Germinal center (tissue), 1 donor: ENCODE measurements around the gene PRDX5.

Experiments
- DNase-seq: peaks from one replicate; pipeline ENCODE4 v3.0.0; 2012; ENCODE audit warnings: mixed read lengths, low spot score

PRDX5 gene

GRCh38 chr11:64317961-64318765, at the start of gene PRDX5:
Gene PRDX5, plus strand, starts transcription at chr11:64318121. Its CDS starts 95 bp downstream, at chr11:64318216.
- peak; percentile 95 for DNase-seq

- DNase-seq = no peak
Measured at GRCh38 chr11:64268893-64269539, 48.9 kb upstream of the PRDX5 start.

- DNase-seq = peak; percentile 86
Measured at GRCh38 chr11:64269540-64270220, 48.2 kb upstream of the PRDX5 start.

DNA sequence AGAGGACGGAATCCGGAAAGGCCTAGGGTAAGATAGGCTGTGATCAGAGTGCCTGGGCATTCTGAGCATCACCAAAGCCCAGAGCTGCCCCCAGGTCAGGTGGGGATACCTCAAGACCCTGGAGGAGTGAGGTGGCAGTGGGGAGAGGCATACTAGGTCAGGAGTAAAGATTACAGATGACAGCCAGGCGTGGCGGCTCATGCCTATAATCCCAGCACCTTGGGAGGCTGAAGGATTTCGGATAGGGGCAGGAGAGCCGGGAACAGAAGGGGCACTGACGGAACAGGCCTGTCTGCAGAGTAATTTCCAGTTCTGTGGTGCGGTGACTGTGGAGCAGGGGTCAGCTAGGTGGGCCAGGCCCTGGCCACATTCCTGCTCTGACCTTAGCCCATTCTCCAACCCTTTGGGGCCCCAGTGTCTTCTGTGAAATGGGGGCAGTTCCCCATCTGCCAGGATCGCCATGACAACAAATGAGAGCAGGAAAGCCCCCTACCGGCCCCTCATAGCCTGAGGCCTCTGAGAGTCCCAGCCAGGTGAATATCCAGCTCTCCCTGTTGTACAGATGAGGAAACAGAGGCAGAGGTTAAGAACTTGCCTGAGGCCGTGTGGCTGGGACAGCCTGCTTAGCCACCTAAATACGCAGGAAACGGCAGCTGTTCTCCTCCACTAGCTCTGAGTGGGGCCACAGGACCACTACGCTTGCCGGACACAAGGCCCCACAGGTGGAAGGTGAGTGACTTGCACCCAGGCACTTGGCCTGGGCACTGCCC, 42.7 kb upstream of the PRDX5 start:
- no peak for DNase-seq

DNA sequence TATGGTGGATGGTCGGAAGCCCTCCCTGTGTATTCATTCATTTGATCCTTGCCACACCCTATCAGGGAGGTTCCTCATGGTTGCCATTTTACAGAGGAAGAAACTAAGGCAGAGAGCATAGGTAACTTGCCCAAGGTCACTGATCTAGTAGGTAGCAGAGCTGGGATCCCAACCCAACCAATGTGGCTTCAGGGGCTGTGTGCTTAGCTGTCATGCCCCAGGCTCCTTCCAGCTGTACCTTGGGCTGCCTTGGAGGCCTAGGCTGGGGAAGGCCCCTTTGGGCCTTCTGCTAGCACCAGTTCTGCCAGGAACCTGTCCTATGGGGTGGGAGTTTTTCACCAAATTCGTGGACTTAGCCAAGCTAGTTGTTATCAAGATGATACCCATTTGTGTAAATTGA, 42.1 kb upstream of the PRDX5 start:
- DNase-seq = no peak

GRCh38 chr11:64276653-64277431, 41.1 kb upstream of the PRDX5 start:
- DNase-seq = no peak

- no peak for DNase-seq
Measured at GRCh38 chr11:64278576-64279190, 39.2 kb upstream of the PRDX5 start.

- no peak for DNase-seq
Measured at GRCh38 chr11:64281957-64282770, 35.8 kb upstream of the PRDX5 start.

DNA sequence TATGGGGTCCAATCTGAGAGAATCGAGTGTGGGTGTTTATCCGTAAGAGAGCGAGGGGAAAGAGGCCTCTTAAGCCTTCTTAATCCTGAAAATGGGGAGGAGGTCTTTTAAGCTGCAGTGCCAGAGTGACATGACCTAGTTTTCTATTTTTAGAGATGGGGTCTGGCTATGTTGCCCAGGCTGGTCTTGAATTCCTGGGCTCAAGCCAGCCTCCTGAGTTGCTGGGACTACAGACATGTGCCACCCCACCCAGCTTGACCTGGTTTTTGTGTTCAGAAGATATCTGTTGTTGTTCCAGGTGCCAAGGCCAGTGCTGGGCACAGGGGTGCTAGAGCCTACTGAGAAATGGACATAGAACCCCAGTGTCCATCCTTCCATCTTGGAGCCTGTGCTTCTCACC, 34.8 kb upstream of the PRDX5 start:
- no peak for DNase-seq

- peak; percentile 98 for DNase-seq
Measured at GRCh38 chr11:64284048-64284961, 33.6 kb upstream of the PRDX5 start, which contains the start of gene BAD. Gene BAD, minus strand, starts transcription at chr11:64284665. Its CDS starts 297 bp downstream, at chr11:64284368.

DNA sequence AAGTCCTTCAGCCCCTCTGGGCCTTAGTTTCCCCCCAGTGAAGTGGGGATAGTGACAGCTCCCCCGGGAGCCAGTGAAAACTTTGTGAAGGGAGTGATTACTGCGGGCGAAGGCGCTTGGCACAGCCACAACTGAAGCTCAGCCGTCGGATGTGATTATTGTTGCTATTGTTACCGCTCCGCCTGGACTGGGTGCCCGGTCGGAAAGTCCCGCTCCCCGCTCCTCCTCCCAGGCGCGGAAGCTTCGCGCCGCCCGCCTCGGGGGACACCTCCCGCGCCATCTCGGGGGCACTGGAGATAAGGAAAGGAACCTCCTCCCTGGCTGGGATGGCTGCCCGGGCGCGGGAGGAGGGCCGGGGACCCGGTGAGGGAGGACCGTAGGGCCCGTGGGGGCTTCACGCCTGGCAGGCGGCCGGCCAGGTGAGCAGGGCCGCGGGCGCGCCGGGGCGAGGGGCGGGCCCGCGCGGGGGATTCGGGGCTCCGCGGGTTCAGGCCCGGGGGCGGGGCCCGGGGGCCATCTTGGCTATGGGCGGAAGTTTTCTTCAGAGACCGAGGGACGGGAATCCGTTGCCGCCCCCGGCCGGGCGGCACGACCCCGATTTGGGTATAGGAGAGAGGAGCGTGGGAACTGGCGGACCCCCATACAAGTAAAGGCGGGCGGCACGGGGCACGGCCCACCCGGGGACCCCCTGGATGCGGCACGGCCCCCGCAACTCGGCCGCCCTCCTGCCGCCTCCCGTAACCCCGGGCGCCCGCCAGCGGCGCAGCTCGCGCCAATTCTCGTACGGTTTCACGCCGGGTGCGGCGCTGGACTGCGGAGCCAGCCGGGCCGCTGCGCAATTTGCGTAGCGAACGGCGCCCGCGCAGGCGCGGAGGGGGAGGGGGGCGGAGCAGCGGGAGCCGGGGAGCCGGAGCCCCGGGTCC, 32.7 kb upstream of the PRDX5 start, which contains the start of gene GPR137:
TSS of gene GPR137 (plus strand) at position 887 of the 923 bp plus-strand sequence. CDS start 677 bp downstream, outside the sequence.
- peak; percentile 94 for DNase-seq

DNA sequence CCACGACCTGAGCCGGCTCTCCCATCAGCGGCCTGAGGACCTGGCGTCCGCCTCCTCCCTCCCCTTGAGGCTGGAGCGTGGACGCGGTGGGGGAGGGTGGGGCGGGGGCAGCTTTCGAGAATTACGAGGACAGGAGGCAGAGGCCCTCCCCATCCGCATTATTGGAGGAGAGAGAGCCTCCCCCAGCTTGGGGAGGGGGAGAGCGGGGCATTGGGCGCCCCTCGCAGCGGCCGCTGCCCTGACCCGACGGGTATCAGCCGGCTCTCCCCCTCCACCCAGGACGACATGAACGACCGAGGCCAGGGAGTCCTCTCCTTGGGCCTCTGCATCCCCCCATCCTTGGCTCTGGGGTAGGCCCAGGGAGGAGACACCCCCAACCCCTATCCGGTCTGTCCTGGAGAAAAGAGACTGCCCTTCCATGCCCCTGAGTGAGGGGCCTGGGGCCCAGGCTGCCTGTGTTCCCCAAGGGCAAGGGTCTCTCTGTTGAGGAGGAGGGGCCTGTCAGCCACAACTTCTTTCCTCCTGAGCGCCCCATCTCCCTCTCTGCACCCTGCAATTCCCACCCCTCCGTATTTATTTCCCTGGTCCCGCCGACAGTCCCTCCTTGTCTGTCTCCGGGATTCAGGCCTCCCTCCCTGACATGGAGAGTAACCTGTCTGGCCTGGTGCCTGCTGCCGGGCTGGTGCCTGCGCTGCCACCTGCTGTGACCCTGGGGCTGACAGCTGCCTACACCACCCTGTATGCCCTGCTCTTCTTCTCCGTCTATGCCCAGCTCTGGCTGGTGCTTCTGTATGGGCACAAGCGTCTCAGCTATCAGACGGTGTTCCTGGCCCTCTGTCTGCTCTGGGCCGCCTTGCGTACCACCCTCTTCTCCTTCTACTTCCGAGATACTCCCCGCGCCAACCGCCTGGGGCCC, 31.8 kb upstream of the PRDX5 start:
- peak; percentile 45 for DNase-seq

DNA sequence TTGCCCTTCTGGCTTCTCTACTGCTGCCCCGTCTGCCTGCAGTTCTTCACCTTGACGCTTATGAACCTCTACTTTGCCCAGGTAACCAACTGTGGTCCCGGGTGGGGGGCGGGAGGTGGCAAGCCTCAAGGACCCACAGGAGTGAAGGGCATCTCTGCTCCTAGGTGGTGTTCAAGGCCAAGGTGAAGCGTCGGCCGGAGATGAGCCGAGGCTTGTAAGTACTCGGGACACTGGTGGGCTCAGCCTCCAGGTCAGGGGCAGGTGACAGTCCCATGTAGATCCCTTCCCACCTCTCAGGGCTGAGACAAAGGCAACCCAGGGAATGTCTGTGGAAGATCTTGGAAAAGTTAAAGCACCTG, 31.1 kb upstream of the PRDX5 start:
- no peak for DNase-seq

- DNase-seq = no peak
Measured at GRCh38 chr11:64287676-64288352, 30.1 kb upstream of the PRDX5 start.

- no peak for DNase-seq
Measured at GRCh38 chr11:64288353-64288750, 29.6 kb upstream of the PRDX5 start.

- no peak for DNase-seq
Measured at GRCh38 chr11:64289002-64289564, 28.8 kb upstream of the PRDX5 start.
